RKO (cell line): ENCODE results near the gene ADRA2C.

Experiments
- DNase-seq: peaks from one replicate; pipeline ENCODE4 v3.0.0-alpha.2; 2016; ENCODE audit warnings: low spot score

The ADRA2C gene

DNA sequence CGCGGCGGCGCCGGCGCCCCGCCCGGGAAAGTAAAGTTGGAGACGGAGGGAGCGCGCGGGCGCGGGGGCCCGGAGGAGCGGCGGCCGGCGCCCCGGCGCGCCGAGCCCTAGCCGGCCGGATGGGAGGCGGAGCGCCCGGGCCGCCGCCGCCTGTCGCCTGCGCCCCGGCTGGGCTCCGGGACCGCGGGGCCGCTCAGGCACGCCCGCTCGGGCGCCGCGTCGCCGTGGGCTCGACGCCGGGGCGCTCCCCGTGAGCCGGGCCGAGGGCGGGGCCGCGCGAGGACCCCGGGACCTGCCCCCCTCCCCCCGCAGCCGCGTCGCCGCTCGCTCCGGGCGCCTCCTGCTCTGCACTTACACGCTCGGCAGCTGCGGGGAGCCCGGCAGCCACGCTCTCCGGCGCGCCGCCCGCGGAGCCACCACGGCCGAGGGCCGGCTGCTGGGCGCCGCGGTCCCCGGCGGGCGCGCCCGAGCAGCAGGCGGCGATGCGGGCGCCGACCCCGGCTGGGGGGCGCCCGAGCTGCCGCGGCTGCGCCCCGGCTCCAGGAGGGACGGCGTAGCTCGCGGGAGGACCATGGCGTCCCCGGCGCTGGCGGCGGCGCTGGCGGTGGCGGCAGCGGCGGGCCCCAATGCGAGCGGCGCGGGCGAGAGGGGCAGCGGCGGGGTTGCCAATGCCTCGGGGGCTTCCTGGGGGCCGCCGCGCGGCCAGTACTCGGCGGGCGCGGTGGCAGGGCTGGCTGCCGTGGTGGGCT, at the start of gene ADRA2C:
ADRA2C (plus strand) TSS at position 350 of the 749 bp plus-strand sequence; CDS start at position 572, 222 bp downstream.
- no peak for DNase-seq

DNA sequence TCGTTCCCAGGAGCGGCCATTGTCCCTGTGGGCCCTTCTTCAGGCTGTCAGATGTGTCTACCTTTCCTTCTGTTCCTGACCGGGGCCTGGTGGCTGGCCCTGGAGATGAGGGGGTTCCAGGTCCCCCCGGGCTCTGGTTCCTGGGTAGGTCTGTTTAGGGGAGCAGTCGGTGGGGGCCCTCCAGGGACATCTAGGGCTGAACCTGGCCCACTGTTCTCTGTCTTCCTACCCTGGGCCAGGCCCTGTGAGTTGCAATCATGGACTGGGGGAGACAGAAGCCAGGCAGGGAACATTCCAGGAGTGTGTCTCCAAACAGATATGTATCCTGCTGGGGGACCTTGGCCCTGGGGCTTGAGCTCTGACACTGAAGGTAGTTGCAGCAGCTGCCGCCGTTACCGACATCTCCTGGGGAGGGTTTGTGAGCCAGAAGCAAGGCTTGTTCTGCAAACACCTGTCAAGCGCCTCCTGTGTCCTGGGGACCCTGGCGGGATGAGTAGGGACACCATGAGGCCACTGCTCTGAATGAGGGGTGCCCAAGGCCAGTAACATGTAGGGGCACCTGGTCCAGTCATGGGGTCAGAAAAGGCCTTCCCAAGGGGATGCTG, 49.5 kb upstream of the ADRA2C start:
- DNase-seq, result no peak

DNA sequence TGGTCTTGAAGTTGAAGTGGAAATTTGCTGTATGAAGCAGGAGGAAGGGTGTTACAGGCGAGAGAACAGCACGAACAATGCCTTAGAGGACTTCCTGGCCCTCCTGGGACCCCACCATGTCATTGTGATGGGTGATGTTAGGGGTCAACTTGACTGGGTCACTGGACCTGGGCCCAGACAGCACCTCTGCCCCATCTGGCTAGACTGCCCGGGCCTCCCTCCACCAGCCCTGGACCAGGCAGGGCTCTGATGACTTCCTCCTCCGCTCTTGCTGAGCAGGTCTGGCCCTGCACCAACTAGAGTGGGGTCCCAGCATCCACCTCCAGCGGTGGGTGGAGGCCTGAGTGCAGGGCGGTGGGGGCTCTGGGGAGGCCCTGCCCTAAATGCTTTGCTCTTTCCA, 48.9 kb upstream of the ADRA2C start:
- DNase-seq, result no peak

DNA sequence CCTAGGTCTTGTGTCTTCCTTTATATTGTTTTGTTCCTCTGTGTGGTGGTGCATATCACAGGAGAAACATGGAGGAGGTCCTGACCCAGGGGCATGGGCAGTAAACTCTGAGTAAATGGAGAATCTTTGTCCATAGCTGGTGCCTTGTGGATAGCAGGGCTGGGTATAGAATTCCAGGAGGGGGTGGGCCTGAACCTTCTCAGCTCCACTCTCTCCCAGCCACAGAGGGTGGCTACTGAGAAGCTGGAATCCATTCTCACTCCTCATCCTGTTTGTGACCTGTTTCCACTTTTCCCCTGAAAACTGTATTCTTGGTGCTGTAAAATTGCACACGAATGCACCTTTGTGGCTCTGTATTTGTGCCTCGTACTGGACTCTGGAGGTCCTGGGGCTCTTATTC, 47.7 kb upstream of the ADRA2C start:
- no peak for DNase-seq

DNA sequence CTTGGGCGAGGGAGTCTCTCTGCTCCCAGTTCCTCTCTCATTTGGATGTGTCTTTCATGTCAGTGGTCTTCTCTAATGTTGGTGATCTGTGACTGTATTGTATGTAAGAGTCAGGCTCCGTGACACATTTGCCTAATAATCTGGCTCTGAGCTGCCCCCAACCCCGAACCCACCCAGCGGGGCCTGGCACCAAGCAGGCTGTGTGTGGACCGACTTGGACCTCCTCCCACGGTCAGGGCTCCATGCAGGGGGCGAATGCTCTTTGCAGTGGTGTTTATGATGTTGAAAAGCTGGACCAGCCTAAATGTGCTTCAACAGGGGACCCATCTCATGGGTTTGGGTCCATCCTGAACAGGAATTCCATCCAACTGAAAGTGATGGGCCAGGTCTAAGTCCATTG, 47.0 kb upstream of the ADRA2C start:
- DNase-seq, result no peak

DNA sequence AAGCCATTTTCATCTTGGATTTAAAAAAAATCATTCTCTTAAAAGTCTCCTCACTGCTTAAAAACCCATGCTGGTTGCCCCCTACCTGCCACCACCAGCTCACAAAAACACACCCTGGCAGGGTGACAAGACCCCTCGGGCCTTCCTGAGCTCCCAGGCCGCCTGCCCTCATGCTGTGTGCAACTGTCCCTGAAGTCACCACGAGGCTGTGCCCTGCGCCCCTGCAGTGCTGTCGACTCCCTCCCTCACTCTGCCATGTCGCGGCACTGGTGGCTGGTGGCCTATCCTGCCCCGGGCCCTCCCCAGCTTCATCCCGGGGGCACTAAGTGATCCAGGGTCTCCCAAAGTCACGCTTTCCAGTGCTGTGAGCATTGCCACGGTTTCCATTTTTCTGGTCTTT, 46.3 kb upstream of the ADRA2C start:
- DNase-seq, result no peak

DNA sequence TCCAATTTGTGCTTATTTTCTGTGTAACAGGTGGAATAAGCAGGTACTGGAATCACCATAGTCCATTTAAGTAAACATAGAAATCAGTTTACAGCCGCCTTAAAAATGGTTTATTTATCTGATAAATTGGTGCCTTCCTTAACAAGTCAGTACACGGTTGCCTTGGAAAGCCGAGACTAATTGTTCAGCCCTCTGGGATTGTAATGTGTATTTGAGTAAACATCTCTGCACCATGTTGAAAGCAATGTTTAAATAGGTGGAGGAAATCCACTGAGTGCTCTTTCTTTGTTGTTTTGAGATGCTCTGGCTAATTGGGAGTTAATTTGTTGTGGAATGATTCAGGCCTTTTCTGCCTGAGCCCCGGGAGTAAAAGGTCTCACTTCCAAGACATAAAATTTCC, 45.7 kb upstream of the ADRA2C start:
- DNase-seq, result no peak

DNA sequence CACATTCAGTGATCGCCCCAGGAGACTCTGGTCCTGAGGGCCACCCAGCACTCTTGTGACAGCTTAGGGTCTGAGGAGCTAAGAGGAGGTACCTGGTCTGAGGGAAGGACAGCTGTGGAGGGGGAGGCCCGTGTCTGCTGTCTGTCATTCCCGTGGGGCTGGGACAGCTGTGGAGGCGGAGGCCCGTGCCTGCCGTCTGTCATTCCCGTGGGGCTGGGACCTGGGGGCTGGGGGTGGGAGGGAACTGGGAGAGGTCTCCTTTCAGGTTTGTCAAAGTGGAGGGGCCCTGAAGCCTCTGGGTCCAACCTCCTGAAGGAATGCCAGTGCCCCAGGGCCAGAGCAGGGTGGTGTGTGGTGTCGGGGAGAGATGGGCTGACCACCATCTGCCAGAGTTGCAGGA, 45.0 kb upstream of the ADRA2C start:
- no peak for DNase-seq

DNA sequence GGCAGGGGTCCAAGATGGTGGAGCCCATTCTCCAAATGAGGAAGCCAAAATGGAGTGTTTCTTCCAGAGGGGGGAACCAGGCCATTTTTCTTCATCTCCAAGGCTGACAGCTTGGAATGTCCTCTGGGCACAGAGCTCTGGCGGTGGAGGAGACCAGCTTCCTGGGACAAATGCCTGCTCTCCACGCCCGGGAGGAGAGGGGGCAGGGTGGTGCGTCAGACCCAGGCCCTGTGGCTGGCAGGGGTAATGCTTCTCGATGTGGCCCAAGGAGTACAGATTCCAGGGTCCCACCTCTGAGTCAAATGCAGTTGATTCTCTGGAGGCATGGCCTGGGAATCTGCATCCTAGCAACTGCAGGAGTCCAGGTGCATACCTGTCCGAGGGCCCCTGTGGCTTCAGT, 44.6 kb upstream of the ADRA2C start:
- DNase-seq, result no peak

DNA sequence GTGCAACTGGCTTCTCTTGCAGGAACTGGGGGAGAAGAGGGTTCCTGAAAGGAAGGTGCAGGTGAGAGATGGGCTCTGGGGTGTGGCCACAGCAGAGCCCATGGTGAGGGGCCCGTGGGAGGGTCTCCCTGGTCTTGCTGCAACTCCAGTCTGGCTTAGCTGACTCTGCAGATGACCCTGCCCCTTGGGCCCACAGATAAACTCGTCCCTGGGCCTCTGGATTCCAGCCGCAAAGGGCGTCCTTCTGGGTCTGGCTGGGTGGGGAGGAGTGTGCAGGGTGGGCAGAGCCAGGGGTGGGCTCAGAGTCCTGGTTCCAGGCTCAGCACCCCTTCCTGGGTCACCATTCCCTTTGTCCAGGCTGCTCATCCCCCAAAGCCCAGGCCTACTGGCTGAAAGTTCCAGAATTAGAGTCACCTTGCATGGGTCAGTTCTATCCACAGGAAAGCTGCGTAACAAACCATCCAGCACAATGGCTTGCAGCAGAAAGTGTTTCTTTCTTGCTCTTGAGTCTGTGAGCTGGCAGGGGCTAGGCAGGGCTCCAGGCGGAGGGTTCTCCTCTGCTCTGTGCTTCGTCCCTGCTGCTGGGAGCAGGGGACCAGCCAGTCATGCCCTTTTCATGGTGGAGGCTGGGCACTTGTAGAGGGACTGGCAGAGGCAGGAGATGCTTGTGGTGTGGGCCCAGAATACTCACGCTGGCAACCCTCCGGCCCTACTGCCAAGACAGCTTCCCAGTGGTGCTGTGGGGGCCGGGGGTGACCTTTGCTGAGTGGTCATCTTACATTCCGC, 43.5 kb upstream of the ADRA2C start:
- DNase-seq, result no peak

DNA sequence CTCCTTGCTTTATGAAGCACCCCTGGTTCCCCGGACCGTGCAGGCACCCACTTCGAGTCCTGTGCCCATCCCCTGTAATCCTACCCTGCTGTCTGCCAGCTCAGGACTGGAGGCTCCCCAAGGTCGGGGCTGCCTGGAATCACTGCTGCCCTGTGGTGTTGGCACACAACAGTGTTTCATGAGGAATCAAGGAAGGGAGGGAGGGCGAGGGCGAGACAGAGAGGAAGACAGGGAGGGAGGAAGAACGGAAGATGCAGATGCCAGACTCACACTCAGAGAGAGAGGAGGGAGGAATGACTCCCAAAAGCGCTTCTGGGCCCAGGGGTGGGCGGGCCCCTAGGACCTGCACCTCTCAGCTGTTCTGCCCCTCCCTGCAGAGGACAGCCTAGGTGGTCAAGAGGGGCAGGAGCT, 42.9 kb upstream of the ADRA2C start:
- no peak for DNase-seq

DNA sequence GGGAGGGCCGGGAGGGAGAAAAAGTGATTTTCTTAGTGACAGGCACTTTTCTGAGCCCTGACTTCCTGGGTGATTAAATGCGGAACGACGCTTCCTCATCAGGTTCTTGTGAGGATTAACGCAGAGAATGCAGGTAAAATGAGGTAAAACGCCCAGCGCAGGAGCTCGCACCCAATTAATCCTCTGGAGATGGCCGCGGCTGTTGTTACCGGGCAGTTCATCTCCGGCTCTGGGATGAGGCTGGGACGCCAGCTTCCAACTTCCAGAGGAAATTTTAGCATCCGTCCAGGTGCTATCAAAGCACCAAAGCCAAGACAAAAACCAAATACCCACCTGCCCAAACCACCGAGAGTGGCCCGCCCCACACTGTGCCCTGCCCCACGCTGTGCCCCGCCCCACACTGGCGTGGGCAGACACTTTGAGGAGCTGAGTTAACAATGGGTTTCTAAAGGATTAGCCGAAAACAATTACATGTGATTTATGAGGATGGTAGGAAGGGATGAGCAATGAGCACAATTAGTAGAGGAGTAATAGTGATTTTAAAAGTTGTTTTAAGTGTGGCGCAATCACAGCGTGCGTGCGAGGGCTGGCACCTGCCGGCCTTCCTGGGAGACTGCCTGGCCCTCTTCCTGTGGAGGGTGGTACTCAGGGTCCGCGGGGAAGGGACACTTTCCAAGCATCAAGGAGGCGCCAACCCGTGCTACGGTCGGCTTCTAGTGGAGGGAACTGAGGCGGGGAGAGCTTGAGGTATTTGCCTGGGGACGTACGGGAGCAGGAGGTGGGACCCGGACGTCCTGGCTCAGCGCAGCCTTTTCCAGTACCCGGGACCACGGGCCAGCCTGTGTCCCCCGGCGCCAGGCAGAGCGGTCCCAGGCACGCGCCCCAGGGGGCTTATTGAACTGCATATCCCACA, 41.6 kb upstream of the ADRA2C start:
- DNase-seq, result no peak

DNA sequence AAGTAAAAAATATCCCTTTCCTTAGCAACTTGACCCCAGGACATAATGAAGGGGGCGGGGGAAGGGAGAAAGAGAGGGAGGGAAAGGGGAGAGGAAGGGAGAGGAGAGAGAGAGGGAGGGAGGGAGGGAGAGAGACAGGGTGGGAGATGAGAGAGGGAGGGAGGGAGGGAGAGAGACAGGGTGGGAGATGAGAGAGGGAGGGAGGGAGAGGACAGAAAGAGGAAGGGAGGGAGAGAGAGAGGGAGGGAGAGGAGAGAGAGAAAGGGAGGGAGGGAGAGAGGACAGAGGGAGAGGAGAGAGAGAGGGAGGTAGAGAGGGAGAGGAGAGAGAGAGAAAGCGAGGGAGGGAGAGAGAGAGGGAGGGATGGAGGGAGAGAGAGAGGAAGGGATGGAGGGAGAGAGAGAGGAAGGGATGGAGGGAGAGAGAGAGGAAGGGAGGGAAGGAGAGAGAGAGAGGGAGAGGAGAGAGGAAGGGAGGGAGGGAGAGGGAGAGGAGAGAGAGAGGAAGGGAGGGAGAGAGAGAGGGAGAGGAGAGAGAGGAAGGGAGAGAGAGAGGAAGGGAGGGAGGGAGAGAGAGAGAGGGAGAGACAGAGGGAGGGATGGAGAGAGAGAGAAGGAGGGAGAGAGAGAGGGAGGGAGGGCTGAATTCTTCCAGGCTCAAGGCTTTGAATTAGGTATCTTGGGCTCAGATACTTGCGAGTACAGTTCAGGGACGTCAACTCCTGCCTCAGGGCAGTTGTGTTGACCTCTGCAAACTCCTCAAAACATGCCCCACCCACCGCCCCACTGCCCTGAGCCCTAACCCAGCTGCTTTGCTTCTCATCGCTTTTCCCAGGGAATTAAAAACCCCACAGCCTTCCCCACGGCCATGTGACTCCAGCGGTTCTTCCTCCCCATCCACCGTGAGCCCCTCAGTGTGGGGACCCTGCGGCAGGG, 40.0 kb upstream of the ADRA2C start:
- no peak for DNase-seq

DNA sequence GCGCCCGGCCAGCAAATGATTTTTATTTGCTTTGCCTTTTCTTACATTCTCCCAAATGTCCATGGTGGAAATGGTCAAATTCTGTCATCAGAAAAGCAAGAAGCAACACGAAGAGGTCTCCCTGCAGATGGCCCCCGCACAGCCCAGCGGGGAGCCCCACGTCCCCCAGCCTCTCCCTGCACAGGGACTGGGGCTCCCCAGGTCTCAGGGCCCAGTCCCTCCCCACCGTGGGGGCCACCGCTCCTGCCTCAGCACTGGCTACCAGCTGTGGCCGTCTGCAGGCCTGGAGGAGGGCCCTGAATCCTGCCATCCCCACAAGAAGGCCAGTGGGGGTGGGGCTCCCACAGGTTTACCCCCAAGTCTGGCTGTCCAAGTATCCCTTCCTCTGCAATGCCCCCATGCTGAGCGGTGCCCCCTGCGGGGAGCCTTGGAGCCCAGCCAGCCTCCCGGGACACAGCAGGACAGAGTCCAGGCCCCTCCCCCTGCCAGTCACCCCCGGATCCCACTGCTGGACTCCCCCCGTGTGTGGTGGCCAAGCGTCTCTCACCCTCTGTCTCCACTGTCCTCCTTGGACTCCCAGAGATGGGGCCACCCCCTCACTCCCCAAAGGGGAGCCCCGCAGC, 38.2 kb upstream of the ADRA2C start:
- no peak for DNase-seq

DNA sequence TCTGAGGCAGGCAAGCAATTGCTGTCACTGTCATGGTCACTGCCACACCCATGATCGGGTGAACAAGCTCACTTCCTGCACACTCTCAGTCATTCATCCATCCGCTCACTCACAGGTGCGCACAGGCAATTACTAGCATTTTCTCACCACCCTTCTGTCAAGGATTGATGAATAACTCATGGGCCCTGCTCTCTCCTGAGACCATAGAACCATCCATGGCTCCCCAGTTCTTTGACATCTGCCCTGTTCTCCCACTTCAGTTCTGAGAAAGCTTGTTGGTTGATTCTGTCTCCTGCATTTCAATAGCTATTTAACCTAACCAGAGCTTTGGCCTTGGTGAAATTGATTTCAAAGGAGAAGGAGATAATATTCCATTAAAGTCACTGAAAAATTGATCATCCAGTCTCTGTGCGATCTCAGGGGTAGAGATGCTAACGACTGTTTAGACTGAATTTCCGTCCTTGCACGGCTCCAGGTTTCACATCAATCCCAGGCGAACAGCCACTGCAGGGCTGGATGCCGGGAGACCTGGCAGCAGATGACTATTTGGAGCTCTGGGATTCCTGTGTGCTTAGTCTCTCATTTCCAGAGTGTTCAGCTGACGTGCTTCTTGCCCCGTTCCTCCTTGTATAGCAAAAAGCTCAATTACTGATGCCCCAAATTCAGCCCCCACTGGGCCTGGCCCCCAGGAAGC, 36.9 kb upstream of the ADRA2C start:
- DNase-seq, result peak; percentile 5

DNA sequence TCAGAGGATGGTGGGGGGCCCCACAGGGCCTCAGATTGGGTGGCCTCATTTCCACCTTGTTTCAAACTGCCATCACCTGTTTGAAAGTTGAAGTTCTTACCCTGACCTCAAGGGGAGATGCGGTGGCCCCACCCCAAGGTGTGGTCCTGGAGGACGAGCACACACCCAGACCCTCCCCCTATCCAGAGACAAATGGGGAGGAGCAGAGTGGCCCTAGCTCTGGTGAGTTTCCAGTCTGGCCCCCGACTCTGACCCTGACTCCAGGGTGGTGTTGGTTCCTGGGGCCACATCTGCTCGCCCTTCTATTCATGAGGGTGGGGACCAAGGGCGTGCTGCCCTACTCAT, 36.3 kb upstream of the ADRA2C start:
- DNase-seq, result no peak

DNA sequence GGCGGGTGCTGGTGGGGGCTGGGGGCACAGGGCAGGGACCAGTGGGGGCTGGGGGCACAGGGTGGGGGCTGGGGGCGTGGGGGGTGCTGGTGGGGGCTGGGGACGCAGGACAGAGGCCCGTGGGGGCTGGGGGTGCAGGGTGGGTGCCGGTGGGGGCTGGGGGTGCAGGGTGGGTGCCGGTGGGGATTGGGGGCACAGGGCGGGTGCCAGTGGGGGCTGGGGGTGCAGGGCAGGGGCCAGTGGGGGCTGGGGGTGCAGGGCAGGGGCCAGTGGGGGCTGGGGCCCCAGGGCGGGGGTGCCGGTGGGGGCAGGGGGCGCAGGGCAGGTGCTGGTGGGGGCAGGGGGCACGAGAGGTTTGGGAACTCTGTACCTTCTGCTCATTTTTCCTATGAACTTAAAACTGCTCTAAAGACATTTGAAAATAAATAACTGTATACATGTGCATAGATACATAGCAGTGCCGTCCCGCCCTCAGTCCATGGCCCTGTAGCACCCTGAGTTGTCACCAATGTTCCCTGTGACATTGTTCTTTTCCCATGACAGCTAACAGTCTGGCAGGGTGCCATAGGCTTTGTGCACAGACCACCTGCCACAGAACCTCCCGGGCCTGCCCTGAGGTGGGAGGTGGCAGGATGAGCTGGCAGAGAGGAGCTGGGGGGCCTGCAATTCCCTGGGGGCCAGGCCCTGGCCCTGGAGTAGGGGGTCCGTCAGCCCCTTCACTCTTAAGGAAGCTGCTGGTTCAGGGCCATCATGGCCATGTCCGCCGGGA, 35.6 kb upstream of the ADRA2C start:
- DNase-seq, result no peak

DNA sequence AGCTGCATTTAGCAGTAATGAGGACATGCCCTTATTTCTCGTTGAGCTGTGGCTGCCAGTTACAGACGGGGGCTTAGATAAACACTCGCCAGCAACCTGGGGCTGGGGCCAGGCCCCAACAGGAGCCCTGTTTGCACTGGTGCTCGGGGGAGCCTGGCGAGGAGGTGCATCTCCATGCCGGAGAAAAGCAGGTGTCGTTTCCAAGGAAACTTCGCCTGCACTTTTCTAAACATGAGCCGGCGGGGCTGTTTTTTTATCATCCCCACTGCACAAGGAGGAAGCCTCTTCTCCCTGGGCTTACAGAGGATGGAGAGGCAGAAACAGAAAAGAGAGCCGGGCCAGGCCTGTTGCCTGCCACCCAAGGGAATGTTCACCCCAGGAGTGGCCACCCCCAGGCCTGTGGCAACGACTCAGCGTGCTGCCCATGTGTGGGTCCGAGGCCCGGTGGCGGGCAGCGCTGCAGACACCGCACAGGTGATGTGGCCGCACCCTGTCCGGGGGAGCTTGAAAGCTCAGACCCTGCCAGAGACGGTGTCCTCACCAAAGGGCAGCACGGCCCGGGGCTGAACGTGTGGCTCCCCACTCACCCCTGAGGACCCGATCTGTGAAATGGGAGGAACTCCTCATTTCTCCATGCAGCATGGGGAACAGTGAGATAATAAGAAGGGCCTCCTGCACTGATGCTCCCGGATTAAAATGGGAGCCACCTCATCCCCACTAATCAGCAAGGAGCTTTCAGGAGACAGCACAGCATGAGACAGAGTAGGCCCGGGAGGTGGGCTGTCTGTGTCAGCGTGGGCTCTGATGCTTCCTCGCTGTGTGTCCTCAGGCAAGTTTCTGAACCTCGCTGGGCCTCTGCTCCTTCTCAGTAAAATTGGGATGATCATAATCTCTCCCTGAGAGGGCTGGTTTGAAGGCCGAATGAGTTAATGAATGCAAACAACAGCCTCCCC, 33.8 kb upstream of the ADRA2C start:
- no peak for DNase-seq
